Measurements from ENCODE around the gene SLC25A20.

The SLC25A20 gene

GRCh38 chr3:48877671-48878070 lies 21.0 kb downstream of the SLC25A20 start:
- Mint-ChIP-seq H3K4me1 (ENCODE audit: low read depth) (peaks cover 3% of the 10 kb centered on the region), H3K36me3 (ENCODE audit: low read depth) (peaks cover 4% of the 10 kb centered on the region), H3K9me3 (no peaks in the 10 kb centered on the region), H3K27me3 (no peaks in the 10 kb centered on the region), H3K27ac (peak overlapping the region; percentile 21), H3K4me3 (no peak overlapping the region)

GRCh38 chr3:48863122-48863521 lies 35.6 kb downstream of the SLC25A20 start:
- no peak overlapping the region for H3K27ac Mint-ChIP-seq
- no peaks in the 10 kb centered on the region for H3K4me1 Mint-ChIP-seq (ENCODE audit: low read depth)
- H3K27me3 Mint-ChIP-seq: no peaks in the 10 kb centered on the region
- H3K9me3 Mint-ChIP-seq: no peaks in the 10 kb centered on the region
- H3K4me3 Mint-ChIP-seq: no peak overlapping the region
- peaks cover 27% of the 10 kb centered on the region for H3K36me3 Mint-ChIP-seq (ENCODE audit: low read depth)

- no peaks in the 10 kb centered on the region for H3K4me1 Mint-ChIP-seq (ENCODE audit: low read depth)
- H3K4me3 Mint-ChIP-seq: no peak overlapping the region
- H3K9me3 Mint-ChIP-seq: no peaks in the 10 kb centered on the region
- no peak overlapping the region for H3K27ac Mint-ChIP-seq
- H3K36me3 Mint-ChIP-seq (ENCODE audit: low read depth): peaks cover 26% of the 10 kb centered on the region
- H3K27me3 Mint-ChIP-seq: no peaks in the 10 kb centered on the region
Observed at GRCh38 chr3:48859206-48859605, 39.5 kb downstream of the SLC25A20 start.

- no peak overlapping the region for H3K27ac Mint-ChIP-seq
- H3K27me3 Mint-ChIP-seq: no peaks in the 10 kb centered on the region
- no peaks in the 10 kb centered on the region for H3K4me1 Mint-ChIP-seq (ENCODE audit: low read depth)
- H3K9me3 Mint-ChIP-seq: no peaks in the 10 kb centered on the region
- H3K4me3 Mint-ChIP-seq: no peak overlapping the region
- peaks cover 26% of the 10 kb centered on the region for H3K36me3 Mint-ChIP-seq (ENCODE audit: low read depth)
Observed at GRCh38 chr3:48858709-48859108, 40.0 kb downstream of the SLC25A20 start.

DNA sequence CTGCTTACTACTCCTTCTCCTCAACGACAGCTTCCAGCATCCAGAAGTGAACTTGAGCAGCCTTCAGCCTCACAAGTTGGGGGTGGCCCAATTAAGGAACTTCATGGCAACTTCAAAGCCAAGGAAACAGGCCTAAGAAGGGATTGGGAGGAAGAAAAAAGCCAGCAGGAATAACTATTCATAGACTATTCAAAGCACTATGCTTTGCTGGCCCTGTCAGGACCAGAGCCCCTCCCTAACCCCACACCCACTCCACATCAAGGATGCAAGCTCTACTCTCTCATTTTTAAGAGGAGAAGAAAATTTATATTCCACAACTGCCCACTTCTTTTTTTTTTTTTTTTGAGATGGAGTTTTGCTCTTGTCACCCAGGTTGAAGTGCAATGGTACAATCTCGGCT lies 41.0 kb downstream of the SLC25A20 start:
- Mint-ChIP-seq H3K4me1 (ENCODE audit: low read depth) (no peaks in the 10 kb centered on the region), H3K9me3 (no peaks in the 10 kb centered on the region), H3K27ac (no peak overlapping the region), H3K27me3 (no peaks in the 10 kb centered on the region), H3K4me3 (no peak overlapping the region), H3K36me3 (ENCODE audit: low read depth) (peaks cover 25% of the 10 kb centered on the region)

- Mint-ChIP-seq H3K27ac (no peak overlapping the region), H3K27me3 (no peaks in the 10 kb centered on the region), H3K4me1 (ENCODE audit: low read depth) (no peaks in the 10 kb centered on the region), H3K9me3 (no peaks in the 10 kb centered on the region), H3K4me3 (no peak overlapping the region), H3K36me3 (ENCODE audit: low read depth) (peaks cover 17% of the 10 kb centered on the region)
Observed at GRCh38 chr3:48856469-48856868, 42.2 kb downstream of the SLC25A20 start.

- Mint-ChIP-seq H3K27me3 (no peaks in the 10 kb centered on the region), H3K27ac (no peak overlapping the region), H3K4me3 (no peak overlapping the region), H3K4me1 (ENCODE audit: low read depth) (no peaks in the 10 kb centered on the region), H3K36me3 (ENCODE audit: low read depth) (peaks cover 17% of the 10 kb centered on the region), H3K9me3 (no peaks in the 10 kb centered on the region)
Observed at GRCh38 chr3:48855681-48856447, 42.8 kb downstream of the SLC25A20 start.

DNA sequence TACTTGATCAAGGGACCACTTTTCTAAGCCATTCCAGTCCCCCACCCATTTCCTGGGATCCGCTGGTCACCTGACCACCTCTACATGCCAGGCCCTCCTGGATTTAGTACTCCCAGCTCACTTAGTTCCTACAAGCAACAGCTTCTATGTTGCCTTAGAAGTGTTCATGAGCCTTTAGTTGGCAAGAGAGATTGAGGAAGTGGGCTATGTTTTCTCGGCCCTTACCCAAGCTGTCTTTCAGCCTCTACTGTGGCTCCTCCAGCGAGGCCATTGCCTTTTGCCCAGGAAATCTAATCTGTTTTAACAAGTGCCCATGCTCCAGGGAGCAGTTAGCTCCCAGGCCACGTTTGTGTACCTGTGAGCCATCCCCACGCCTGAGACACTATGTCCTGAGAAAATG lies 46.5 kb downstream of the SLC25A20 start:
- peaks cover 8% of the 10 kb centered on the region for H3K4me1 Mint-ChIP-seq (ENCODE audit: low read depth)
- no peaks in the 10 kb centered on the region for H3K27me3 Mint-ChIP-seq
- H3K27ac Mint-ChIP-seq: no peak overlapping the region
- no peaks in the 10 kb centered on the region for H3K9me3 Mint-ChIP-seq
- peaks cover 3% of the 10 kb centered on the region for H3K36me3 Mint-ChIP-seq (ENCODE audit: low read depth)
- H3K4me3 Mint-ChIP-seq: no peak overlapping the region

- Mint-ChIP-seq H3K36me3 (ENCODE audit: low read depth) (peaks cover 3% of the 10 kb centered on the region), H3K9me3 (no peaks in the 10 kb centered on the region), H3K27me3 (no peaks in the 10 kb centered on the region), H3K4me3 (no peak overlapping the region), H3K27ac (no peak overlapping the region), H3K4me1 (ENCODE audit: low read depth) (peaks cover 14% of the 10 kb centered on the region)
Observed at GRCh38 chr3:48851407-48851806, 47.3 kb downstream of the SLC25A20 start.

DNA sequence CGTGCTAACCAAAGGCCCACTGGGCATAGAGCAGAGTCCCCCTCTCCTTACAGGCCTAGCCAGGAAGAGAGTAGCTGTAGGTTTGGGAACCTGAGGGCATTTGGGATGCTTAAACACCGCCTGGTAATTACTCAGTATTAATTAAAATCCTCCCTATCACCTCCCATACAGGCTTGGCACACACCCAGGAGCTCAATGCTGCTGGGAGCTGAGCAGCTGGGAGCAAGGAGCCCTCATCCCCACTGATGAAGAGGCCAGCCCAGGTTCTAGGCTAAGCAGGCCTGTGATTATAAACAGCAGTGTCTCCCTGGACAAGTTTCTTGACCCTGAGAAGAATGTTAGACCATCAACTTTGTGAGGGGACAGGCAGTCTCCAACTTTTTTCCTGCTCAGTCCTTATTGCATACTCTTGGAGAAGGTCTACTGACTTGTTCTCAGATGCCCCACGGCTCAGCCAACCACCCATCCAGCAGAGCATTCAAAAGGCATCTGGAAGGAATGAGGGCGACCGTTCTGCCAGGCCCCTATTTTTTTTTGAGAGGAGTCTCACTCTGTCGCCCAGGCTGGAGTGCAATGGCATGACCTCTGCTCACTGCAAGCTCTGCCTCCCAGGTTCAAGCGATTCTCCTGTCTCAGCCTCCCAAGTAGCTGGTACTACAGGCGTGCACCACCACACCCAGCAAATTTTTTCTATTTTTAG lies 49.7 kb downstream of the SLC25A20 start:
- H3K27ac Mint-ChIP-seq: no peak overlapping the region
- H3K27me3 Mint-ChIP-seq: no peaks in the 10 kb centered on the region
- H3K4me3 Mint-ChIP-seq: no peak overlapping the region
- no peaks in the 10 kb centered on the region for H3K9me3 Mint-ChIP-seq
- H3K36me3 Mint-ChIP-seq (ENCODE audit: low read depth): peaks cover 7% of the 10 kb centered on the region
- H3K4me1 Mint-ChIP-seq (ENCODE audit: low read depth): peaks cover 27% of the 10 kb centered on the region

GRCh38 chr3:48847504-48848423 lies 50.9 kb downstream of the SLC25A20 start, which contains the start of gene PRKAR2A:
Gene PRKAR2A, minus strand, starts transcription at chr3:48847874. Its CDS starts 278 bp downstream, at chr3:48847596.
- Mint-ChIP-seq H3K4me1 (ENCODE audit: low read depth) (peaks cover 27% of the 10 kb centered on the region), H3K9me3 (no peaks in the 10 kb centered on the region), H3K27me3 (no peaks in the 10 kb centered on the region), H3K36me3 (ENCODE audit: low read depth) (peaks cover 7% of the 10 kb centered on the region), H3K27ac (peak within 1 kb of the TSS; percentile 93), H3K4me3 (peak within 1 kb of the TSS; percentile 88)

GRCh38 chr3:48847053-48847503 lies 51.6 kb downstream of the SLC25A20 start:
- H3K4me1 Mint-ChIP-seq (ENCODE audit: low read depth): peaks cover 27% of the 10 kb centered on the region
- no peaks in the 10 kb centered on the region for H3K9me3 Mint-ChIP-seq
- peak overlapping the region; percentile 88 for H3K4me3 Mint-ChIP-seq
- no peaks in the 10 kb centered on the region for H3K27me3 Mint-ChIP-seq
- peak overlapping the region; percentile 83 for H3K27ac Mint-ChIP-seq
- peaks cover 7% of the 10 kb centered on the region for H3K36me3 Mint-ChIP-seq (ENCODE audit: low read depth)

DNA sequence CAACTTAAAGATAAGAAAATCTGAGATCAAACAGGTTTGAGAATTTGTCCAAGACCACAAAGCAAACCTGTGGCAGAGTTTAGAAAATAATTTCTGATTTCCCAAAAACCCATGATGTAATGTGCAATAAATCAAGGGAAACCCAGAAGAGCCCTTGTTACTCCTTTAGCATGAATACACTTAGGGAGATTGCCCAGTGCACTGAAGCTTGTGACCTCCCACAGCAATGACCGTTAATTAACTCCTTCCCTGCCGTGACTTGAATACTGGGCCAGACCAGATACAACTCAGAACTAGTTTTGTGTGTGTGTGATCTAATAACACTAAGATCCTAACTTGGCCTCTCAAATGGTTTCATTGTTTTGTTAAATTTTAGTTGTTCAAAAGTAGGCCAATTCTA lies 53.5 kb downstream of the SLC25A20 start:
- H3K36me3 Mint-ChIP-seq (ENCODE audit: low read depth): peaks cover 7% of the 10 kb centered on the region
- H3K27me3 Mint-ChIP-seq: no peaks in the 10 kb centered on the region
- H3K4me3 Mint-ChIP-seq: peak overlapping the region; percentile 45
- H3K27ac Mint-ChIP-seq: no peak overlapping the region
- no peaks in the 10 kb centered on the region for H3K9me3 Mint-ChIP-seq
- peaks cover 27% of the 10 kb centered on the region for H3K4me1 Mint-ChIP-seq (ENCODE audit: low read depth)

GRCh38 chr3:48837163-48837562 lies 61.5 kb downstream of the SLC25A20 start:
- H3K4me1 Mint-ChIP-seq (ENCODE audit: low read depth): peaks cover 15% of the 10 kb centered on the region
- peaks cover 20% of the 10 kb centered on the region for H3K36me3 Mint-ChIP-seq (ENCODE audit: low read depth)

More at GRCh38 chr3:48837163-48837562, 61.5 kb downstream of the SLC25A20 start:
- Mint-ChIP-seq H3K9me3 (no peaks in the 10 kb centered on the region), H3K4me3 (no peak overlapping the region), H3K27ac (peak overlapping the region; percentile 52), H3K27me3 (no peaks in the 10 kb centered on the region)

Data from stimulated activated naive CD8-positive, alpha-beta T cell treated with anti-CD3 and anti-CD28 coated beads, Interleukin-15, Interleukin-2, amounts not matched to agents 100 ng/mL and 50 ng/mL, for 24 hours (primary cell).